ENCODE data around the gene PVALEF. TPM values are rescaled to one million over a fixed set of nuclear protein-coding genes. Genes with fewer than 3 reads are reported as not detected.
A peak's percentile ranks its signal among the peaks of the same experiment; 100 is the strongest.

The PVALEF gene
- total RNA-seq, 1 donor from 2014 or later = not detected

GRCh38 chr17:81189016-81189415, 23.7 kb downstream of the PVALEF start:
- no peaks in the 10 kb centered on the region for H3K4me1 Mint-ChIP-seq (ENCODE audit: unreplicated experiment)
- H3K9me3 Mint-ChIP-seq (ENCODE audit: unreplicated experiment) = no peaks in the 10 kb centered on the region
- no peak overlapping the region for H3K27ac Mint-ChIP-seq (ENCODE audit: unreplicated experiment)
- H3K4me3 Mint-ChIP-seq (ENCODE audit: unreplicated experiment) = no peak overlapping the region
- no peak for DNase-seq (ENCODE audit: extremely low spot score, unreplicated experiment)
- TF ChIP-seq CTCF (IDR thresholded peaks at IDR 0.05) = no peak
- H3K27me3 Mint-ChIP-seq (ENCODE audit: unreplicated experiment) = no peaks in the 10 kb centered on the region
- peaks cover 2% of the 10 kb centered on the region for H3K36me3 Mint-ChIP-seq (ENCODE audit: unreplicated experiment)

DNA sequence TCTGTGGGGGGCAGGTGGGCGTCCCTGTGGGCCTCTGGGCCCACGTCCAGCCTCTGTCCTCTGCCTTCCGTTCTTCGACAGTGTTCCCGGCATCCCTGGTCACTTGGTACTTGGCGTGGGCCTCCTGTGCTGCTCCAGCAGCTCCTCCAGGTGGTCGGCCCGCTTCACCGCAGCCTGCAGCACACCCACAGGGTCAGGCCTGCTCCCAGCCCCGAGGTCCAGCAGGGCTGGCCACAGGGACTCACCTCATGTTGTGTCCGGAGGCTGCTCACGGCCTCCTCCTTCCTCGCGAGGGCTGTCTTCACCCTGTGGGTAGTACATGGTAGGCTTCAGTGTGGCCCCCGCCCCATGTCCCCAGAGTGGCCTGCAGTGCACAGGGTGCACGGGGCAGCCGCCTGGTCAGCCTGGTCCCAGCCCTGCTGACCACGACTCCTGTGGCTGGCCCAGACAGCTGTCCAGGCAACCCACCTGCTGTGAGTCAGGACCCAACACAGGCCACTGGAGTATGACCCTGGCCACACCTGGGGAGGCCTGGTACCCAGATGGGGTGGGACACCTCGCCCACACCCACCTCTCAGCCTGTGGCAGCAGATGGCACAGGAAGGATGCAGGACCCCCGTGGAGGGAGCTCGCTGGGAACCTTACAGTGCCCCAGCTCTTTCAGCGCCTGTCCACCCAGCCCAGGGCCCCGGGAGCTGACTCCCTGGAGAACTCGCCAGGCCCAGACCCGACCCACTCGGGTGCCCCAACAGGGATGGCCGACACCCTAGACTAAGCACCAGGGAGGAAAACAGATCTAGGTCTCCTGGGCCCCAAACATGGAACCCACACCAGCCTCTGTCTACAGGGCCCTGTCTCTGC, 24.6 kb downstream of the PVALEF start:
- Mint-ChIP-seq H3K9me3 (ENCODE audit: unreplicated experiment) (no peaks in the 10 kb centered on the region), H3K36me3 (ENCODE audit: unreplicated experiment) (peaks cover 2% of the 10 kb centered on the region), H3K4me1 (ENCODE audit: unreplicated experiment) (no peaks in the 10 kb centered on the region), H3K4me3 (ENCODE audit: unreplicated experiment) (no peak overlapping the region), H3K27me3 (ENCODE audit: unreplicated experiment) (no peaks in the 10 kb centered on the region), H3K27ac (ENCODE audit: unreplicated experiment) (no peak overlapping the region)
- TF ChIP-seq CTCF (IDR thresholded peaks at IDR 0.05) = peak; percentile 13
- no peak for DNase-seq (ENCODE audit: extremely low spot score, unreplicated experiment)

DNA sequence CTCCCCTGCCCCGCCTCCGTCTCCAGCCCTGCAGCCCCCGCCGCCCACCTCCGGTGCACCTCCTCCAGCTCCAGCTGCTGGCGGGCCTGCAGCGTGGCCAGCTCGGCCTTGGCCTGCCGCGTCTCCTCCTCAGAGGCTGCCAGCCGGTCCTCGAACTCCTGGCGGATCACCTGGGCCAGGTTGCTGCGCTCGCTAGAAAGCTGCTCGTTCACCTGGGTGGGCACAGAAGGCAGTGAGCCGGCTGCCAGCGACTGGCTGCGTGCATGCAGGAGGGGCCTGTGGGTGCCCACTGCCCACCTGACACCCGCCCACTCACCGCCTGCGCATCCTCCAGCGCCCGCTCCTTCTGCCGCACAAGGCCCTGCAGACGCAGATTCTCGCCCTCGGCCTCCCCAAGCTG, 25.3 kb downstream of the PVALEF start:
- Mint-ChIP-seq H3K36me3 (ENCODE audit: unreplicated experiment) (peaks cover 2% of the 10 kb centered on the region), H3K27ac (ENCODE audit: unreplicated experiment) (no peak overlapping the region), H3K4me1 (ENCODE audit: unreplicated experiment) (no peaks in the 10 kb centered on the region), H3K9me3 (ENCODE audit: unreplicated experiment) (no peaks in the 10 kb centered on the region), H3K4me3 (ENCODE audit: unreplicated experiment) (no peak overlapping the region), H3K27me3 (ENCODE audit: unreplicated experiment) (no peaks in the 10 kb centered on the region)
- no peak for TF ChIP-seq CTCF (IDR thresholded peaks at IDR 0.05)
- DNase-seq (ENCODE audit: extremely low spot score, unreplicated experiment) = no peak

DNA sequence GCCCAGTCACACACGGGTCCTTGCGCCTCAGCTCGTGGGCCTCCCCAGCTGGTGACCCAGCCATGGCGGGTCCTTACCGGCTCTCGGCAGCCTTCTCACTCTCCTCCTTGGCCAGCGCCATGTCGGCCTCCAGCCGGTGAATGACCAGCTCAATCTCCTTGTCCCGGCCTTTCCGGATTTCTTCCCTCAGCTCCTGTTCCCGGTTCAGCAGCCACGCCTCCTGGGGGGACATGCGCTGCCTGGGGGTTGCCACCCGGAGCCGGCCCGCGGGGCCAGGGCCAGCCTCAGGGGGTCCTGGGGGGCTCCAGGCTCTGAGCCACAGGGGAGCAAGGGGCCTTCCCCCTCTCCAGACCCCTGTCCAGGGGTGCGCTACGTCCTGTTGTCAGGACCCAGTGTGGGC, 25.8 kb downstream of the PVALEF start:
- DNase-seq (ENCODE audit: extremely low spot score, unreplicated experiment) = no peak

More for the DNA sequence above, 25.8 kb downstream of the PVALEF start:
- Mint-ChIP-seq H3K36me3 (ENCODE audit: unreplicated experiment) (peaks cover 2% of the 10 kb centered on the region), H3K9me3 (ENCODE audit: unreplicated experiment) (no peaks in the 10 kb centered on the region), H3K4me1 (ENCODE audit: unreplicated experiment) (no peaks in the 10 kb centered on the region), H3K27ac (ENCODE audit: unreplicated experiment) (no peak overlapping the region), H3K27me3 (ENCODE audit: unreplicated experiment) (no peaks in the 10 kb centered on the region), H3K4me3 (ENCODE audit: unreplicated experiment) (no peak overlapping the region)
- no peak for TF ChIP-seq CTCF (IDR thresholded peaks at IDR 0.05)

Data from osteocyte (in vitro differentiated cells).